OCI-LY3 (cell line): Measurements from ENCODE around the gene LTN1.

Source experiments
- CTCF ChIP-seq: fragments of 200-600, 300-600 bp; sonication (generic); IDR thresholded peaks from 2 replicates; pipeline ENCODE4 v1.5.1; 2014; ENCODE audit warnings: antibody characterized with exemption, low read length, low read depth
- EZH2phosphoT487 ChIP-seq: fragments of 200-600 bp; shearing (Covaris generic); IDR thresholded peaks from 2 replicates; pipeline ENCODE4 v1.6.1; 2018; ENCODE audit warnings: antibody characterized with exemption, mixed run types, low read depth

GRCh38 chr21:28960245-28960644, 32.4 kb downstream of the LTN1 start:
- TF ChIP-seq CTCF (no peak), EZH2phosphoT487 (no peak)
